ENCODE data around the gene WFIKKN2.

Gene WFIKKN2

GRCh38 chr17:50837980-50838954 lies 2.9 kb downstream of the WFIKKN2 start:
- no peak overlapping the region for H3K4me3 ChIP-seq (replicated peaks; ENCODE audit: low read depth, low read length)
- no peak for DNase-seq (ENCODE audit: extremely low read depth, low read depth)
- no peak for TF ChIP-seq CTCF (IDR thresholded peaks at IDR 0.05; ENCODE audit: low read depth, low read length, missing control alignments)

GRCh38 chr17:50839591-50840310 lies 4.4 kb downstream of the WFIKKN2 start:
- no peak for TF ChIP-seq CTCF (IDR thresholded peaks at IDR 0.05; ENCODE audit: low read depth, low read length, missing control alignments)
- no peak overlapping the region for H3K4me3 ChIP-seq (replicated peaks; ENCODE audit: low read depth, low read length)
- no peak for DNase-seq (ENCODE audit: extremely low read depth, low read depth)

- no peak overlapping the region for H3K4me3 ChIP-seq (replicated peaks; ENCODE audit: low read depth, low read length)
- DNase-seq (ENCODE audit: extremely low read depth, low read depth) = no peak
- no peak for TF ChIP-seq CTCF (IDR thresholded peaks at IDR 0.05; ENCODE audit: low read depth, low read length, missing control alignments)
These were observed 5.0 kb downstream of the WFIKKN2 start for GRCh38 chr17:50840311-50840851.

- no peak for TF ChIP-seq CTCF (IDR thresholded peaks at IDR 0.05; ENCODE audit: low read depth, low read length, missing control alignments)
- H3K4me3 ChIP-seq (replicated peaks; ENCODE audit: low read depth, low read length) = no peak overlapping the region
- DNase-seq (ENCODE audit: extremely low read depth, low read depth) = no peak
These were observed 6.0 kb downstream of the WFIKKN2 start for GRCh38 chr17:50841277-50841948.

GRCh38 chr17:50841949-50842354 lies 6.6 kb downstream of the WFIKKN2 start:
- TF ChIP-seq CTCF (IDR thresholded peaks at IDR 0.05; ENCODE audit: low read depth, low read length, missing control alignments) = peak; percentile 90
- H3K4me3 ChIP-seq (replicated peaks; ENCODE audit: low read depth, low read length) = no peak overlapping the region
- DNase-seq (ENCODE audit: extremely low read depth, low read depth) = peak; percentile 42

- no peak for TF ChIP-seq CTCF (IDR thresholded peaks at IDR 0.05; ENCODE audit: low read depth, low read length, missing control alignments)
- H3K4me3 ChIP-seq (replicated peaks; ENCODE audit: low read depth, low read length) = no peak overlapping the region
- no peak for DNase-seq (ENCODE audit: extremely low read depth, low read depth)
These were observed 7.2 kb downstream of the WFIKKN2 start for GRCh38 chr17:50842506-50843149.

Measured in HFF-Myc (cell line).